Lower lobe of right lung (tissue), 2 donors: ENCODE results near the gene HPCAL1. TPM values are rescaled to one million over a fixed set of nuclear protein-coding genes. Genes with fewer than 3 reads are reported as not detected.

Source experiments
- ATAC-seq, 2 donors: fragments of 200-7000 bp; cut with Tn5 transposase; one replicate each; pipeline ENCODE4 v1.9.1; 2020 to 2022; ENCODE audit warnings: mild to moderate bottlenecking in 2 of 2, moderate library complexity in 2 of 2
- DNase-seq: peaks from one replicate; pipeline ENCODE4 v3.0.0-alpha.2; 2020
- H3K27ac ChIP-seq: fragments of 200-600 bp; one replicate; pipeline ENCODE4 v1.8.0; 2022
- H3K27me3 ChIP-seq: fragments of 200-600 bp; one replicate; pipeline ENCODE4 v1.8.0; 2022; ENCODE audit warnings: low read depth
- H3K36me3 ChIP-seq: fragments of 200-600 bp; one replicate; pipeline ENCODE4 v1.8.0; 2022; ENCODE audit warnings: mild to moderate bottlenecking
- H3K4me1 ChIP-seq: fragments of 200-600 bp; one replicate; pipeline ENCODE4 v1.8.0; 2022
- H3K4me3 ChIP-seq: fragments of 200-600 bp; one replicate; pipeline ENCODE4 v1.8.0; 2022; ENCODE audit warnings: mild to moderate bottlenecking
- H3K9me3 ChIP-seq: fragments of 200-600 bp; one replicate; pipeline ENCODE4 v1.8.0; 2022
- intact Hi-C: fragments of 100-400 bp; cut with DNase I; formaldehyde crosslinking; loops from one replicate; pipeline ENCODE4 v1.11.0; 2022
- total RNA-seq: library from RNA; stranded (reverse); fragmentation: NEBNext Ultra II Directional; extraction: Animal tissue kit (Norgen Biotek cat#: 25700); gene quantifications from one replicate; pipeline ENCODE4 v1.2.1, GENCODE V29; 2021
- TF ChIP-seq, protein P1 (sequence below): fragments of 200-600 bp; IDR thresholded peaks from one replicate; pipeline ENCODE4 v1.8.0; 2022; ENCODE audit warnings: antibody characterized with exemption, mild to moderate bottlenecking
- donor health status: DM: no; HTN: yes; CAD: no; lungs with severe emphysema.

Gene HPCAL1
- total RNA-seq, 1 donor from 2014 or later, result 132 TPM

DNA sequence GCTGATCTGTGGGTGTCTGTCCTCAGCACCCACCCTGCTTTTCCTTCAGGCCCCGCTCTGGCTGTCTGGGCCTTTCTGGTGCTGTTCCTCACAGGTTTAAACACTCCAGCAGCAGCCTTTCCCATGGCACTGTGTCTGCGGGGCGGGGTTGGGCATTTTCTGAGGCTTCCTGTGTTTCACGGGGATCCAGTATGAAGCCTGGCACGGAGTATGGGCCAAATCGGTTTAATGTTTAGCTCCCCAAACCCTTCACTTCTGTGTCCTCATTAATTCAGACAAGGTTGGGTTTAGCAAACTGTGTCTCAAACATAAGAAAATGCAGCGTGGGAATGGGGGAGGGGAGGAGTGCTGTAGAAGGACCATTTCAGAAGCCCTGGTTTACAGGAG is 44.9 kb downstream of the HPCAL1 start:
- Histone ChIP-seq H3K27me3 (no peaks in the 10 kb centered on the region), H3K36me3 (no peaks in the 10 kb centered on the region), H3K4me3 (no peak overlapping the region), H3K27ac (peak overlapping the region; percentile 71), H3K4me1 (peaks cover 82% of the 10 kb centered on the region), H3K9me3 (no peaks in the 10 kb centered on the region)
- TF ChIP-seq, protein P1, sequence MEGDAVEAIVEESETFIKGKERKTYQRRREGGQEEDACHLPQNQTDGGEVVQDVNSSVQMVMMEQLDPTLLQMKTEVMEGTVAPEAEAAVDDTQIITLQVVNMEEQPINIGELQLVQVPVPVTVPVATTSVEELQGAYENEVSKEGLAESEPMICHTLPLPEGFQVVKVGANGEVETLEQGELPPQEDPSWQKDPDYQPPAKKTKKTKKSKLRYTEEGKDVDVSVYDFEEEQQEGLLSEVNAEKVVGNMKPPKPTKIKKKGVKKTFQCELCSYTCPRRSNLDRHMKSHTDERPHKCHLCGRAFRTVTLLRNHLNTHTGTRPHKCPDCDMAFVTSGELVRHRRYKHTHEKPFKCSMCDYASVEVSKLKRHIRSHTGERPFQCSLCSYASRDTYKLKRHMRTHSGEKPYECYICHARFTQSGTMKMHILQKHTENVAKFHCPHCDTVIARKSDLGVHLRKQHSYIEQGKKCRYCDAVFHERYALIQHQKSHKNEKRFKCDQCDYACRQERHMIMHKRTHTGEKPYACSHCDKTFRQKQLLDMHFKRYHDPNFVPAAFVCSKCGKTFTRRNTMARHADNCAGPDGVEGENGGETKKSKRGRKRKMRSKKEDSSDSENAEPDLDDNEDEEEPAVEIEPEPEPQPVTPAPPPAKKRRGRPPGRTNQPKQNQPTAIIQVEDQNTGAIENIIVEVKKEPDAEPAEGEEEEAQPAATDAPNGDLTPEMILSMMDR, result no peak
- peak; percentile 61 to 68 for ATAC-seq
- intact Hi-C loops, result no loop called here
- DNase-seq, result peak; percentile 60

DNA sequence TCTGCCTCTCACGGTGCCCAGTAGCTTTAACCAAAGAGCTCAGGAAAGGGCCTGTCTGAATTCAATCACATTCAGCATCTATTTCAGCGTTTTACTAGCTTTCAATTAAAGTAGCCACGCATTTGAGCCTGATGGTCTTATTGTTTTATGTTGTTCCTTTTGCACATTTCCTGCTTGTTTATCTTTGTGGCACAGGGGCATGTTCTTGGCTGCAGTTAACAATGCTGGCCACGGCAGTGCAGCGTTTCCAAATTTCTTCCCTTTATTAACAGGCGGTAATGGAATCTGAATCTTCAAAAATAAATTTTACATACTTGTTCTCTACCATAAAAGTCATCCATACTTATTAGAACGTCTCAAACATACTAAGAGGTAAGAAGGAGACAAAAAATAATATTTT is 46.2 kb downstream of the HPCAL1 start:
- peak overlapping the region; percentile 18 for H3K27ac ChIP-seq
- intact Hi-C loops, result no loop called here
- TF ChIP-seq, protein P1, result no peak
- ATAC-seq, result no peak
- H3K36me3 ChIP-seq, result peaks cover 2% of the 10 kb centered on the region
- no peak for DNase-seq
- H3K4me1 ChIP-seq, result peaks cover 69% of the 10 kb centered on the region
- no peak overlapping the region for H3K4me3 ChIP-seq
- no peaks in the 10 kb centered on the region for H3K27me3 ChIP-seq
- no peaks in the 10 kb centered on the region for H3K9me3 ChIP-seq

DNA sequence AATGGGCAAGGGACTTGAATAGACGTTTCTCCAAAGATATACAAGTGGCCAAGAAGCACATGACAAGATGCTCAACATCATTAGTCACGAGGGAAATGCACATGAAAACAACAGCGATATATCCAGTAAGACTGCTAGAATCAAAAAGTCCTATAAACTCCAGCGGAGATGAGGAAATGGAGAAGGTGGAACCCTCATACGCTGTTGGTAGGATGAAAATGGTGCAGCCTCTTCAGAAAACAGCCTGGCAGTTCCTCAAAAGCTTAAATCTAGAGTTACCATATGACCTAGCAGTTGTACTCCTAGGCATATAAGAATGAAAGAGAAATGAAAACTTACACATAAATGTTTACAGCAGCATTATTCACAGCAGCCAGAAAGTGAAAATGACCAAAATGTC is 48.1 kb downstream of the HPCAL1 start:
- no peak for DNase-seq
- intact Hi-C loops, result no loop called here
- Histone ChIP-seq H3K4me3 (no peak overlapping the region), H3K36me3 (peaks cover 12% of the 10 kb centered on the region), H3K9me3 (no peaks in the 10 kb centered on the region), H3K27me3 (no peaks in the 10 kb centered on the region), H3K27ac (no peak overlapping the region), H3K4me1 (peaks cover 50% of the 10 kb centered on the region)
- TF ChIP-seq, protein P1, result no peak
- peak in 1 of 2 donors; percentile 49 for ATAC-seq

DNA sequence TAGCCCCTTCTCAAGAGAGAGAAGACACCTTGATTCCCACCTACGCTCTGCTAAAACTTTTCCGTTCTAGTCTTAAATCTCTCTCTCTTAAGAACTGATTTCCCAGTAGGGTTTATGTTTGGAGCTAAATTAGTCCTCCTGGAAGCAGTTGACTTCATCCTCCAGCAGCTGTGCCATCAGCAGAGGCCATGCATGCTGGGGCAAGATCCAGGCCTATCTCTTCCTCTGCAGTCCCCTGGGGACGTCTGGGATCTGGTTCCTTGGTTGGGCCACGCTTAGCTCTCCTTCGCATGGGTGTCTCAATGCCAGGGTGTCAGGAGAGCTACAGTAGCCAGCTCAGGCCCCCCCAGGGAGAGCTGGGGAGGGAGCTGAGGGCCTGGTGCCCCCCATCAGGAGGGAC is 49.7 kb downstream of the HPCAL1 start:
- peaks cover 38% of the 10 kb centered on the region for H3K4me1 ChIP-seq
- H3K27ac ChIP-seq, result no peak overlapping the region
- no peak for ATAC-seq
- intact Hi-C loops, result no loop called here
- no peaks in the 10 kb centered on the region for H3K27me3 ChIP-seq
- H3K4me3 ChIP-seq, result no peak overlapping the region
- no peaks in the 10 kb centered on the region for H3K9me3 ChIP-seq
- DNase-seq, result no peak
- H3K36me3 ChIP-seq, result peaks cover 12% of the 10 kb centered on the region
- TF ChIP-seq, protein P1, result no peak

DNA sequence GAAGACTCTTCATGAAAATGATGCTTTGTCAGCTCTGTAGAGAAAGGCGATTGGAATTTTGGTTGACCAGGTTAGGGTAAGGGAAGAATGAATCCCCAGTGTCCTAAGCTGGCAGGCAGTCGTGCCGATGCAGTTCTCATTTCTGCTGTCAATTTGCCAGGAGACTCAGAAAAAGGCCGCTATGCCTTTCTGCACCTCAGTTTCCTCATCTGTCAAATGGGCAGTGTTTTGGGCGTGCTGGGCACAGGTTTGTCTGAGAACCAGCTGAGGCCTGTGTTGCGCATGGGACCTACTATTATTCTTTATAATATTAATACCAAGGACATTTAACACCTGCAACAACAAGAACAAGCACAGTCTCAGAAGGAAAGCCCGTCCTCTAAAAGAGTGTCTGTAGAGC is 50.3 kb downstream of the HPCAL1 start:
- intact Hi-C loops, result no loop called here
- no peak for ATAC-seq
- Histone ChIP-seq H3K36me3 (peaks cover 12% of the 10 kb centered on the region), H3K27ac (no peak overlapping the region), H3K4me3 (no peak overlapping the region), H3K4me1 (peaks cover 31% of the 10 kb centered on the region), H3K27me3 (no peaks in the 10 kb centered on the region), H3K9me3 (no peaks in the 10 kb centered on the region)
- DNase-seq, result no peak
- TF ChIP-seq, protein P1, result no peak

DNA sequence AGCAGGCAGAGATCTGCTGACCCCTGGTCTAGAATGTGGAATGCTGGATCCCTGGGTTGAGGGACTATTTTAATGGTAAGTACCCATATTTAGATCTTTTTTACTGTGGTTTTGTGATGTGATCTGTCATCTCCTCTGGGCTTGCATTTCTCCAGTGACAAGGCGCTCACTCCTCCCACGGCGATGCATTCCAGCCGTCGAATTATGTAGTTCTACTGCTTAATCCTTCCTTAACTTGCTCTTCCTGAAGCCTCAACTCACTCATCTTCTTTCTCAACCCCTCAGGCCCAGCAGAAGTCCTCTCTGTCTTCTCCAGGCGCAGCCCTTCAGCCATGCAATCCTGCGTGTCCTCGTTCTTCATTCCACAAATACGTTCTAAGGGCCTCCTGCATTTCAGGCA is 51.2 kb downstream of the HPCAL1 start:
- peaks cover 22% of the 10 kb centered on the region for H3K4me1 ChIP-seq
- ATAC-seq (no peak), DNase-seq (no peak)
- no peak overlapping the region for H3K4me3 ChIP-seq
- TF ChIP-seq, protein P1, result no peak
- H3K27ac ChIP-seq, result no peak overlapping the region
- no peaks in the 10 kb centered on the region for H3K27me3 ChIP-seq
- peaks cover 18% of the 10 kb centered on the region for H3K36me3 ChIP-seq
- H3K9me3 ChIP-seq, result no peaks in the 10 kb centered on the region
- intact Hi-C loops, result no loop called here
